GDM1 (cell line): Measurements from ENCODE around the gene NUMB.

Experiments
- DNase-seq: peaks from one replicate; lab custom pipeline; 2025; lab: John Stamatoyannopoulos, UW

The NUMB gene

DNA sequence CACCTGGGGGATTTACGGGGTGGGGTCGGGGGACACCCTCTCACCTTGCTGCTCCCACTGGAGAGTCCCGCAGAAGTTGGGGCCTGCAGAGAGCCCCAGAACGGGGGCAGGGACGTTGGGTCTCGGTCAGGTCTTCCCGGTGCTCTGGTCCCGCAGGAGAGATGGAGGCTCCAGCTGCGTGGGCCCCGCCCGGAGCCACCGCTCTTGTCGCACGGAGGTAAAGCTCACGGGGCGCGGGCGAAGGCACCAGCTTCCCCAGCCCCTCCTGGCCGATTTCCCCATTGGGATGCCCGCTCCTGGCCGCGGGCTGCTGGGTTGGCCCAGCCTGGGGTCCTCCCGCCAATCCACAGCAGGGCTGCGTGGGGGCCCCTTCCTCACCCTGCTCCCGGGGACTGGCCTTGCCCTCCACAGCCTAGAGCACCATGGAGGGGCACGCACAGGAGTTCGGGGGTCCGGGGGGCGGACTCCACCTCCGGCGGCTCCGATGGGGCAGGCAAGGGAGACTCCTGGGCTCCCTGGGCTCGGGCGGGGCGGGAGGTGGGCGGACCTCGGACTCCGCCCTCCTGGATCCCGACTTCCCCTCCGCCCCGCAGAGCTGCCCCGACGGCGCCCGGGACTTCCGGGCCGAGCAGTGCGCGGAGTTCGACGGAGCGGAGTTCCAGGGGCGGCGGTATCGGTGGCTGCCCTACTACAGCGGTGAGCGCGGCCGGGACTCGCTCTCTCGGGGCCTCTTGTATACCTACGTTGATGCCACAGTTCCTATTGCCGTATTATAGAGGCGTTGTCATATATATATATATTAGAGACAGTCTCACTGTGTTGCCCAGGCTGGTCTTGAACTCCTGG lies 212.6 kb downstream of the NUMB start:
- peak; percentile 38 for DNase-seq

DNA sequence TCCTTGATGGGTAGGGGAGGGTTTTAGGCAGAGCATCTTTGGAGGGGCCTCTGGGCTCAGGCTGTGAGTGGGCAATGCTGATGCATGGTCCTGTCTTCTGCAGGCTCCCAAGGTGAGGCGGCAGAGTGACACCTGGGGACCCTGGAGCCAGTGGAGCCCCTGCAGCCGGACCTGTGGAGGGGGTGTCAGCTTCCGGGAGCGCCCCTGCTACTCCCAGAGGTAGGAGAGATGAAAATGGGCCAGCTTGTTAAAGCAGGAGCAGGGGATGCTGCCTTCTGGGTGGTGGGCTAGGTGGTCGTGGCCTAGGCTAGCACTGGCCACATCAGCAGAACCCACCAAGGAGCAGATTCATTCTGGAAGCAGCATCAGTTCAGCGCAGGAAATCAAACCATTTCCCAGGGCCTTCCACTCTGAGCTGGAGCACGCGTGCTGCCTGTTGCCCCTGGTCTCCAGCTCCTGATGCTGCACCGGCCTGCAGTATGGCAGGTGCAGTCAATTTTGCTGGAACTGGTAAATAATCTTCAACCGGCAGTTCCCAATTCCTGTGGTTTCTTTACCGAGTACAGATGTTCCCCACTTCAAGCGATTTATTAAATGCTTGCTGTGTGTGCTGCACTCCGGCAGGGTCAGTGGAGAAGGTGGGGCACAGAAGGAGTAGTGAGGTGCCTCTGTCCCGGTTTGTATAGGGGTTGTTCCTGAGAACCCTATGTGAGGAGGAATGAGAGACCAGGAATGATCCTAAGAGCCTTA lies 213.6 kb downstream of the NUMB start:
- DNase-seq, result no peak

DNA sequence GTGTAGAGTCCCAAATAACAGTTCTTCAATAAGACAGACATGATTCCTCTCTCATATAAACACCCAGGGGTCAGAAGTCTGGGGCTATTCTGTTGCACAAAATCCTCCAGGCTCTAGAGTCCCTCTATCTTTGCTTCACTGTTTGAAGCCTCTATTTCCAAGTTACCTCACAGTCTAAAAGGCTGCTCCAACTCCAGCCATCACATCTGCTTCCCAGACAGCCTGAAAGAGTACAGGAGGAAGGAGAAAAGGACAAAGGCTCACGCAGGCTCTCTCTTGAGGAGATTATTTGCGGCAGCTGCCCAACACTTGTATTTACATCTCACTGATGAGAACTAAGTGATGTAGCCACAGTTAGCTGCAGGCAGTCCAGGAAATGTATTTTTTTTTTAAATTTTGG lies 214.6 kb downstream of the NUMB start:
- DNase-seq, result no peak

DNA sequence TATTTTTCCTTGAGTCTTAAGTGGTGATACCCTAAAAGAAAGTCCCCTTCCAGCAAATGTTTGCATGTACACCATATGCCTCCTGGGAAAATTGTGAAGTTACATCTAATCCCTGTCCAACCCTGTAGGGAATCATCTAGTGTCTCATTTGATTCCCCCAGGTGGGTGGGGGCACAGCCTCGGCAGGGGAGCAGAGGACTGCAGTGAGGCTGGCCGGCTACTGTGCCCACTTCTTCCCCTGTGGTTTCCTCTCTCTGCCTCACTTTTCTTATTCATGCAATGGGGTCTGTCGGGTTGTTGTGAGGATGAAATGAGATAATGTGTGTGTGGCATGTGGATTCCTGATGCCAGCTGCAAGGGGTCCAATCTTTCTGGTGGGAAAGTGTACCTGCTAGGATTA lies 215.0 kb downstream of the NUMB start:
- DNase-seq, result no peak

DNA sequence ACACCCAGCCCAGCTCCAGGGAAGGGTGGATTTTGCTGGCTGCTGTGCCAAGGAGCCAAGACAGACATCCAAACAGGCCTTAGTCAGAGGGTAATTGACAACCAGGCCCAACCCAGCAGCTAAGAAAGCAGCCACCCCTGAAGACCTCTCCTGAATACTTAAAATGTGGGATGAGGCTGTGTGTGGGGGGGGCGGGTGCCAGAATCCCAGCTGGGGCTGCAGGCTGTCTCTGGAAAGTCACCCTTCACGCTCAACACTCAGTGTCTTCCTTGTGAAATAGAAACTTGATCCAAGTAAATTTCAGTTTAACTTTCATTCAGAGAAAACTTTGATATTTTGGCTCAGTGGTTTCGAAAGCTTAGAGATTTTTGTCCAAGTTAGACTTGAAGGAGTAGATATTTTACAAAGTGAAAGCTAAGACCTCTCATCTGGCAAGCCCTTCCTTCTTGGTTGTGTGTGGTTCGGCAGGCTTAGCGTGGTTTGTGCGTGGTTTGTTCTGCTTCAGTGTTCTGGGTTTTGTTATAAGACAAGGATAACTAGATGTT lies 215.9 kb downstream of the NUMB start:
- peak; percentile 23 for DNase-seq

DNA sequence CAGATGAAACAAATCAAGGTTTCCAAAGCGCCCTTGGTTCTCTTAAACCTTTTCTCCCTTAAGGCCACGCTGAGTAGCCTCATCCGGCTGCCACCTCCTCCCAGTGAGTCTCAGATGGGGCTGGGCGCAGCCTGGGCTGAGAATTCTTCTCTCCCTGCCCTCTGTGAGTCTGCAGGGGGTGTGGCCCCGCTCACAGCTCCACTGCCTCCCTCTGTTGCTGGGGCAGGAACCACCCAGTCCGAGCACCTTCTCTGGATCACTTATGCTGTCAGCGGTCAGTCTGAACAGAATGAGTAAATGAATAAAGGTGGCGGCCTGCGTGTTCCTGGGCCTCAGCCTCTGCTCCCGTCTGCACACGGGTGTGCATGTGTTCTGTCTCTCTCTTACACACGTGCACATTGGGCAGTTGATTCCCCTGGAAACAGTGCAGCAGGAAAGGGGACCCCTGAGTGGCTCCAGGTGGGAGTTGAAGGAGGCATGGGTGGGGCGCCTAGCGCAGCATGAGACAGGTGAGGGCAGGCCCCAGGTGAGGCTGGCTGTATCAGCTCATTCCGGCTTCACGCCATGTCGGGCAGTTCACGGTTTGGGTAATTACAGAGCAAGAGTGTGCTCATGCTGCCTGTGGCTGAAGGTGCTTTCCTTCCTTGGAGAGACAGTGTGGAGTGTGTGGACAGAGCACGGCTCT lies 216.7 kb downstream of the NUMB start:
- no peak for DNase-seq

DNA sequence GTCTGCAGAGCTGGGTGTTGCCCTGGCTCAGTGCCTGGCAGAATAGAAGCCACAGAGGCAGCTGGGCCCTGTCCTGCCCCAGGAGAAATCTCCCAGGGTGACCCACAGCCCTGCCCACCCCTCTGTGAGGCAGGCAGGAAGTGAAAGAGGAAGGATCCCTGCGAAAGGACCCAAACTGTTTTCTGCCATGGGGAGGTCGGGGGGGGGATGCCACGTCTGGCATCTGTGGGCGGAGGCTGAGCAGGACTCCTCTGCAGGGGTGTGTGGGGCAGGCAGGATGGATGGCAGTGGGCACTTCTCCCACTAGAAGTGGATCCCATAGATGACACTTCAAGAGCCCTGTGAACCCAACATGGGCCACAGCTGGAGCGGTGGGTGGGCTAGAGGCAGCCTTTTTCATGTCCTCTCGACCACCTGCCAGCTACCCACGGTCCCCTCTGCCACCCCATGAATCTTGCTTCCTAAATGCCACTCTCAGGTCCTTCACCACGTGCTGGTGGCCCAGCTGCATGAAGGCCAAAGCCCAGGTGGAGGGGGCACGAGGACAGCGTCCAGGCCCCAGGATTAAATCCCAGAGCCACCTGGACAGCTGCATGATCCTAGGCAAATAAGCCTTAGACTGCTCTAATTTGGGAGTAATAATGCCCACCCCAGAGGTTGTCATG lies 217.4 kb downstream of the NUMB start:
- DNase-seq, result peak; percentile 47

DNA sequence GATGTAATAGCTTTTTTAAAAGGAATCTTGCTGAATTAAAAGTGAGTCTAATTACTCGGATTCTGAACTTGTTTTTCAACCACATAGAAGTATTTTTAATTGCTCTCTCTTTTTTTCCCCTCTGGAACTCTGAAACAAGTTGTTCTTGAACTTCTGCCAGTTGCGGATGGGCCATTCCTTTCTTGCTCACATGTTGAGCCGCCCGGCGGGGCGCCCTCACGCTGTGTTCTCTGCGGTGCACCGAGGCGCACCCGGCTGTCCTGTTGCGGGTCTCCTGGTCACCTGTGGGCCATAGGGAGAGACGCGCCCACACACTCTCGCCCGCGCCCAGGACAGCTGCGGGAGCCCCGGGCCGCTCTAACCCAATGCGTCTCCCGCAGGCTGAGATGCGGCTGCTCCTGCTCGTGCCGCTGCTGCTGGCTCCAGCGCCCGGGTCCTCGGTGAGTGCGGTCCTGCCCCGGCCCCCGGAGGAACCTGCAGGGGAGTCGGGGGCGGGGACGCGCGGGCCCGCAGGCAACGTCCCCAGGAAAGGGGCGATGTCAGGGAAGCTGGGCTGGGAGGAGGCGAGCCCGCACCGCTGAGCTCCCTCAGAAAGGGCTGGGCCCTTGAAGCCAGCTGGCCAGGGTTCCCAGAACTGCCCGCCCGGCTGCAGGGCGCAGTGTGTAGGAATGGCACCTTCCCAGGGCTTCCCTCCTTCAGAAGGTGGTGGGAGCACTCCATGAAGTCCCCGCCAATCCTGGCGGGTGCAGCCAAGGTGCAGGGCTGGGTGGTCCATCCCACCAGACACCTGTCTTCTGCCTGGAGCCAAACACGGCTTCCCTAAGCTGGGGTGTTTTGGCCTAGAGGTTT lies 218.7 kb downstream of the NUMB start:
- no peak for DNase-seq

DNA sequence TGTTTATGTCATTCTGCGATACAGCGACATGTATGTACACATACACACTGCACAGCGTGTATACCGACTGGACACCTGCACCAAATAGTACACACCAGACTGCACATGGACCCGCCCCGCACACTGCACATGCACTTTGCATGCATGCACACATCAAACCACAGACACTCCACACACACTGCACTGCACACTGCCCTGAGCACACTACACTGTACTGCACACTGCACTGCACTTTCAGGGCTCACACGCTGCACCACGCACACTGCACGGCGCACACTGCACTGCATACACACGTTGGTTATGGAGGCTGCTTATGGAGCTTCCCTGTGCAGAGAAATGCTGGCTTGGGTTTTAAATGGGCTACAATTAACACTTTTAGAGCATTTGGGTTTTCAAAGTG lies 219.4 kb downstream of the NUMB start:
- no peak for DNase-seq

DNA sequence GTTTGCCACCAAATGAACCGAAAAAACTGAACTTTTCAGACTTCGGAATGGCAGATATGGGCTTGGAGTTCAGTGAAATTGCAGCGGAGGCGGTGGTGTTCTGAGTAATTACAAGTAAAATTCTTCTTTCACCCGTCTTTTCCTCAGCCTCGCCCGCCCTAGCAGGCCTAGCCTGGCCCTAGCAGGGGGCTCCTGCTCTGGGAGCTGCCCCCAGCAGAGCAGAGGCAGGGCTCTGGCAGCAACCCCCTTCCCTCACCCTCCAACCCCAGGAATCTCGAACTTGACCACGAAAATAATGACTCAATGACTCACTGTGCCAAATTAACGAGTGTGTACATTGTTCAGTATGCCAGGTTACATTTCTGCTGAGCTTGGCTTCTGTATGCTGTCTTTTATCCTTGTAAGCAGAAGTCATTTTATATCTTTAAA lies 219.9 kb downstream of the NUMB start:
- no peak for DNase-seq

DNA sequence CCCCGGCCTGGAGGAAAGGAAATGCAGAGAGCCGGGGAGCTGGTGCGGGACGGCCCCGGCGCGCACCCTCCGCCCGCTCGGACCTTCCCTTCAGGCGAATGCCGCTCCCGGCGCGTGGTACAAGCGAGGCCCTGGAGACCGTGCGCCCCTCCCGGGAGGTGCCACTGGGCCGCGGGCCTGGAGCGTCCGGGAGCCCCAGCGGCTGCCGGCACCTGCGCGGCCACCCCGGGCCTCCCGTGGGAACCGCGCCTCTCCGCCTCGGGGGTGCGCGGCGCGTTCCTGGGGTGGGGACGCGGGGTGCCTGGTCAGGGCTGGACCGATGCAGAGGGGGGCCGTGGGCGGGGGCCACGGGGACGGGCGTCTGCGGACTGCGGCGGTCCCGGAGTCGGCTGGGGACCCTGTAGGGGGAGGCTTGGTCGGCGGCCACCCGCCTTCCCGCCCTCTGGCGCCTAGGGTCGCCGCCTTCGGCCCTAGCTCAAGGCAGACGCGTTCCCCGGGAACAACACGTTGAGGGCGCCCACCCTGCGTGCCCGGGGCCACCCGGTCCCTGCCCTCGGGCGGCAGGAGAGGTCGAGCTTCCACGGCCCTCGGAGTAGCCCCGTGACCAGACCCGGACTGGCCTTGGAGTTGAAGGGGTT lies 220.4 kb downstream of the NUMB start:
- no peak for DNase-seq

DNA sequence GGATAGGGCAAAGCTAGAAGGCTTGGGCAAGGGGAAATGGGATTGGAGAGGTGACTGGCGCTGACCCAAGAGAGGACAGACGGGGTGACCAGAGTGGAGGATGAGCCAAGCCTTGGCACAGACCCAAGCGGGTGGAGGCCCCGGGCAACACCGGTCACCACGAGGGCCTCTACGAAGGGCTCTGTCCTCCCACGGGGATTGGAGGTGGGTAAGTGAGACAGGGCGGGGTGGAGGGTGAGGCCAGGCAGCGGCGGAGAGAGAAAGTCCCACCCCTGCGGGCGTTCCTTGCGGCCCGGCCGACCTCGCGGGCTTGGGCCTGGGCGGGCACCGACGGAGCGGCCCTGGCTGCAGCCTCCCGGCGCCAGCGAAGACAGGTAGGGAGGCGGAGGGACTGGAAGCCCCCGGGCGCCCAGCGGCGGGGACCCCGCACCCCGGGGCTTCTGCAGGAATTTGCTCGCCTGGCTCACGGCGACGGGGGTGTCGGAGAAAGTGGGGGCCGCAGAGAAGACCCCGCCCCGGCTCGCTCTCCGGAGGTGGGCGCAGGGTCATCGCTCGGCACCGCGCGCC lies 221.0 kb downstream of the NUMB start, which contains the start of gene PAPLN:
TSS of gene PAPLN (plus strand) at position 288 of the 567 bp plus-strand sequence. CDS start 2,273 bp downstream, outside the sequence.
- DNase-seq, result no peak

DNA sequence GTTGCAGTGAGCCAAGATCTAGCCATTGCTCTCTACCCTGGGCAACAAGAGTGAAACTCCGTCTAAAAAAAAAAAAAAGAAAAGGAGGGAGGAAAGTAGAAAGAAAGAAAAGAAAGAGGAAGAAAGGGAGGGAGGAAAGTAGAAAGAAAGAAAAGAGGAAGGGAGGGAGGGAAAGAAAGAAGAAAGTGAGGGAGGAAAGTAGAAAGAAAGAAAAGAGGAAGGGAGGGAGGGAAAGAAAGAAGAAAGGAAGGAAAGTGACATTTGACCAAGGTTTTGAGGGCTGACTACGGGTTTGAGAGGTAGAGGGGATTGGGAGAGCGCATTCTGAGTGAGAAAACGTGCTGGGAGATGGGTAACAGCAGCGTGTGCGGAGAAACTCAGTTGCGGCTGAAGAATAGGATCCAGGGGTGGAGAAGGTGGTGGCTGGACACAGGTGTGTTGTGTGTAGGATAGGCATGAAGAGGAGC lies 221.6 kb downstream of the NUMB start:
- no peak for DNase-seq

DNA sequence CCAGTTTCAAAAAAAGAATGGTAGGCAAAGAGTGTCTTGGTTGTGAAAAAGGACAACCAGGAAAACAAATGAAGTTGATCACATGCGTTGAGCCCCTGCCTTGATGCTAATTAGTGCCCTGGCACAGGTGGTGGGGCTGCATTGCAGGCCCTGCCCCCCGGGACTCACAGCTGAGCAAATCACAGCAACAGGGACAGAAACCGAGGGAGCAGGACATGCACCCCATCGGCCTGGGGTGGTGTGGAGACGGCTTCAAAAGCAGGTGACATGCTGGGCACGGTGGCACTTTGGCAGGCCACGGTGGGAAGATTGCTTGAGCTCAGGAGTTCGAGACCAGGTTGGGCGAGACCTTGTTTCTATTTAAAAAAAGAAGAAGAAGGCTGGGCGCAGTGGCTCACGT lies 222.2 kb downstream of the NUMB start:
- no peak for DNase-seq

DNA sequence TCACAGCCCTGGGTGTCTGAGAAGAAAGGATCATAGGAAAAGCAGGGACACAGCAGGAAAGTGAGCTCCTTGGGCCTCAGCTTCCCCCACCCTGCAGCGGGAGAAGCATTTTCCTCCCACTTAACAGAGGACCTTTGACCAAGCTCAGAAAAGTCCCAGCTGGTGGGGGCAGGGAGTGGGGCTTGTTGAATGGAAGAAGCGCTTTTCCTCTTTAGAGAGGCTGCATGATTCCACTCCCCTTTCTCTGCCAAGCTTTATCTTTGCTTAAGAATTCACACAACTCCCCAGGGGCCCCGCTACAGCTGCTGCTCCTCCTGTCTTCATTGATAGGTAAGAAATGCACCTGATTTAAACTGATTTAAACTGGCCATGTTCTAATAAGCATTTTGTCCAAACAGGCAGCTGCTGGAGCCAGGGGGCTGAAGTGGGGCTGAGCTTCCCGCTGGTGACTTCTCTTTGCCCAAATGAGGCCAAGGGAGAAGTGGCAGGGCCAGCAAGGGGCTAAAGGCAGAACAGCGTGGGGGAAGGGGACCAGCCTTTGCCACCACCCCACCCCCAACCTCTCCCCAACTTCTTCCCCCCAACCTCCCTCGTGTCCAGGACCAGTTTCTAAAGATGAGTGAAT lies 222.7 kb downstream of the NUMB start:
- no peak for DNase-seq

DNA sequence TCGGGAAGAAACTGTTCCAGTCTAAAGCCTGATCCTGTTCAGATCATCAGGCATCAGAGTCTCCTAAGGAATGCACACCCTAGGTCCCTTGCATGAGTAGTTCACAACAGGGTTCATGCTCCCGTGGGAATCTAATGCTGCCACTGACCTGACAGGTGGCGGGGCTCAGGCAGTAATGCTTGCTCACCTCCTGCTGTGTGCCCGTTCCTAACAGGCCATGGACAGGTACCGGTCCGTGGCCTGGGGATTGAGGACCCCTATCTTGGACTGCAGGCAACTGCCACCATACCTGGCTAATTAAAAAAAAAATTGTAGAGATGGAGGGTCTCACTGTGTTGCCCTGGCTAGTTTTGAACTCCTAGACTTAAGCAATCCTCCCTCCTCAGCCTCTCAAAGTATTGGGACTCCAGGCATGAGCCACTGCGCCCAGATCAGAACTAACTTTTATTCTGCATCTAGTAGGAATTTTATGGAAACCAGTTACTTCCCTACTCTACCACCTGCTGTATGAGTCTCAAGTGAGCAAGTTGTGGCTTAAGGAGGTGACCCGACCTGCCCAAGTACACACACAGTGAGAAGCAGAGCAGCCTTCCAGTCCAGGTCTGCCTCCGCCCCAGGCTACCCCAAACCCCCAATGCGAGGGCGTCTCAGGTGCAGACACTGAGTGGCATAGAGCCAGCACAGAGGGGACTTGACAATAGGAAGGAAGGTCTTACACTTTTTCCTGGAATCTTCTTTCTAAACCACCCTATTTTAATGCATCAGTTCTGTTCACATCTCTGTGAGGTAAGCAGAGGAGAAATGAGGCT lies 223.6 kb downstream of the NUMB start:
- DNase-seq, result no peak

DNA sequence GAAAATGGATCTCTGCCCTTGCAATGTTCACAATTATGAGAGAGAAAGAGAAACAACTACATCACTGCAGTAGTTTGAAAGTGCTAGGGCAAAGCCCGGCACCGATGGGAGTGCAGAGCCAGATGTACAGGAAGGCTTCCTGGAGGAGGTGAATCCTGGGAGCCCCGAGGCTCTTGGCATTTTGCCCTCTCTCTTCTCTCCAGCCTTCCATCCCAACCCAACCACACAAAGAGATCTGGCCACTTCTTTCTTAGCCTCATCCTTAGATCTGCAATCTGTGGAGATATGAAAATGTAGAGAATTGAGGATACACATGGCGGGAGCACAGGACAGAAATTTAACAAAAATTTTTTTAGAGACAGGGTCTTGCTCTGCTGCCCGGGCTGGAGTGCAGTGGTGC lies 224.3 kb downstream of the NUMB start:
- no peak for DNase-seq

DNA sequence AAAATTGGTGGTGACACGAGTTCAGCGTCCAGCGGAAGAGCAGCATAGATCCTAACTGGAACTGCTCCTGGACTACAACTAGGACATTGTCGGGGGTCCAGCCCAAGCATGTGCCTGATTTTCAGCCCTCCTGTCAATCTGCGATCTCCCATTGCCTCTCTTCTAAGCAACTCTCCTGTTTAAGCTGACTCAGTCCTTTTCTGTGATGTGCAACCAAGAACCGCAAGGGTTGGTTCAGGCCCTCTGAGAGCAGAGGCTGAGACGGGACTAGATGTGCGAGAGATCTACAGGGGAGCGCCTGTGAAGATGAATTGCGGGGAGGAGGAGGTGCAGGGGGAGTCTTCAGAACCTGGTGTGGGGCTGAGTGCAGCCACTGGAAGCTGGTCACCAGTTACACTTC lies 224.8 kb downstream of the NUMB start:
- no peak for DNase-seq

DNA sequence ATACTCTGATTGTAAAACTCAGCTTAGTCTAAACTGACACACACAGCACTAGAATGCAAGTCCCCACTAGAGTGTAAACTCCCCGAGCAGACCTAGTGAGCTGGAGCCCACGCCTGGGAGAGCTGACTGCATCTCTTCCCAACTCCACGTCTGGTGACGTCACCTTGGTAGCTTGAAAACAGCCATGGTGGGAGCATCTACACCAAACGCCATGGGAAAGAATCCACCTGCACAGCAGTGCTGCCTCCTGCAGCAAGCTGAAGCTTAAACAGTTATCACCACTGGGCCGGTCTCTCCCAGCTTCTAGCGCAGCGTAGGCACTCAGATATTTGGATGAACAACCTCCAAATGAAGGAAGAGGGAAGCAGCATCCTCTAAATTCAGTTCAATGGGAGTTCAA lies 225.4 kb downstream of the NUMB start:
- no peak for DNase-seq
